Measurements from ENCODE around the gene MICAL3. TPM values are rescaled to one million over a fixed set of nuclear protein-coding genes. Genes with fewer than 3 reads are reported as not detected.

Gene MICAL3
- total RNA-seq, 4 donors from 2014 or later: 84.2 to 290 (median 151) TPM

GRCh38 chr22:17954860-17955587, 69.3 kb downstream of the MICAL3 start:
- 70% methylated on average over 8 of the region's 8 CpGs; no CpG with 5 or more reads in 1 of the 2 donors for WGBS, 2 donors (ENCODE audit: low coverage in 1 of 2)
- Histone ChIP-seq H3K36me3 (no peaks in the 10 kb centered on the region), H3K4me3 (no peak overlapping the region), H3K27me3 (no peaks in the 10 kb centered on the region), H3K9me3 (no peaks in the 10 kb centered on the region), H3K27ac (peak overlapping the region in 3 of 4 donors; percentile 10 to 52 (median 43)), H3K4me1 (peaks cover 8 to 31% (median 29%) of the 10 kb centered on the region in 4 donors)
- in situ Hi-C loops (cut with MboI; ENCODE audit: low pct_ligation_motif_present in 1 of 4, low pct_unique_long_range_greater_than_20kb in 1 of 4, low sequenced_read_pairs in 3 of 4) (no loop called here), intact Hi-C loops (cut with DNase I; ENCODE audit: low total_unique reads) (no loop called here)
- TF ChIP-seq CTCF (IDR thresholded peaks at IDR 0.05) (no peak), POLR2A (IDR thresholded peaks at IDR 0.05) (no peak), POLR2AphosphoS5 (IDR thresholded peaks at IDR 0.05) (no peak)
- DNase-seq: no peak

GRCh38 chr22:17954200-17954859, 70.0 kb downstream of the MICAL3 start:
- WGBS, 2 donors (ENCODE audit: low coverage in 1 of 2): 62 to 65% methylated on average over 7 to 10 of the region's 10 CpGs
- TF ChIP-seq POLR2AphosphoS5 (IDR thresholded peaks at IDR 0.05) (no peak), POLR2A (IDR thresholded peaks at IDR 0.05) (no peak), CTCF (IDR thresholded peaks at IDR 0.05) (no peak), EP300 (IDR thresholded peaks at IDR 0.05; ENCODE audit: low read depth) (no peak)
- no peak for DNase-seq
- Histone ChIP-seq H3K27me3 (no peaks in the 10 kb centered on the region), H3K4me1 (peaks cover 8 to 36% (median 32%) of the 10 kb centered on the region in 4 donors), H3K4me3 (no peak overlapping the region), H3K27ac (peak overlapping the region in 3 of 4 donors; percentile 10 to 52 (median 43)), H3K36me3 (no peaks in the 10 kb centered on the region), H3K9me3 (no peaks in the 10 kb centered on the region)
- intact Hi-C loops (cut with DNase I; ENCODE audit: low total_unique reads): no loop called here
- in situ Hi-C loops (cut with MboI; ENCODE audit: low pct_ligation_motif_present in 1 of 4, low pct_unique_long_range_greater_than_20kb in 1 of 4, low sequenced_read_pairs in 3 of 4): no loop called here

GRCh38 chr22:17953147-17953546, 71.2 kb downstream of the MICAL3 start:
- Histone ChIP-seq H3K36me3 (no peaks in the 10 kb centered on the region), H3K27ac (no peak overlapping the region), H3K9me3 (no peaks in the 10 kb centered on the region), H3K4me3 (no peak overlapping the region), H3K4me1 (peaks cover 8 to 36% (median 30%) of the 10 kb centered on the region in 4 donors), H3K27me3 (no peaks in the 10 kb centered on the region)
- DNase-seq: no peak
- in situ Hi-C loops (cut with MboI; ENCODE audit: low pct_ligation_motif_present in 1 of 4, low pct_unique_long_range_greater_than_20kb in 1 of 4, low sequenced_read_pairs in 3 of 4): no loop called here
- intact Hi-C loops (cut with DNase I; ENCODE audit: low total_unique reads): no loop called here
- no peak for TF ChIP-seq POLR2A (IDR thresholded peaks at IDR 0.05)
- WGBS, 2 donors (ENCODE audit: low coverage in 1 of 2): 88% methylated on average over 4 of the region's 4 CpGs; no CpG with 5 or more reads in 1 of the 2 donors

- 83 to 100% methylated on average over 3 to 9 of the region's 9 CpGs for WGBS, 2 donors (ENCODE audit: low coverage in 1 of 2)
- Histone ChIP-seq H3K4me3 (no peak overlapping the region), H3K9me3 (no peaks in the 10 kb centered on the region), H3K36me3 (no peaks in the 10 kb centered on the region), H3K27me3 (no peaks in the 10 kb centered on the region), H3K4me1 (peaks cover 8 to 36% (median 28%) of the 10 kb centered on the region in 4 donors), H3K27ac (peak overlapping the region in 1 of 4 donors; percentile 27)
- TF ChIP-seq CTCF (IDR thresholded peaks at IDR 0.05): no peak
- no peak for TF ChIP-seq POLR2A (IDR thresholded peaks at IDR 0.05)
- TF ChIP-seq EP300 (IDR thresholded peaks at IDR 0.05; ENCODE audit: low read depth): no peak
- TF ChIP-seq POLR2AphosphoS5 (IDR thresholded peaks at IDR 0.05): no peak
- DNase-seq: peak; percentile 69
- intact Hi-C loops (cut with DNase I; ENCODE audit: low total_unique reads) (no loop called here), in situ Hi-C loops (cut with MboI; ENCODE audit: low pct_ligation_motif_present in 1 of 4, low pct_unique_long_range_greater_than_20kb in 1 of 4, low sequenced_read_pairs in 3 of 4) (no loop called here)
Measured at GRCh38 chr22:17952273-17952801, 72.0 kb downstream of the MICAL3 start.
